ENCODE data around the gene ANK2.

DNA sequence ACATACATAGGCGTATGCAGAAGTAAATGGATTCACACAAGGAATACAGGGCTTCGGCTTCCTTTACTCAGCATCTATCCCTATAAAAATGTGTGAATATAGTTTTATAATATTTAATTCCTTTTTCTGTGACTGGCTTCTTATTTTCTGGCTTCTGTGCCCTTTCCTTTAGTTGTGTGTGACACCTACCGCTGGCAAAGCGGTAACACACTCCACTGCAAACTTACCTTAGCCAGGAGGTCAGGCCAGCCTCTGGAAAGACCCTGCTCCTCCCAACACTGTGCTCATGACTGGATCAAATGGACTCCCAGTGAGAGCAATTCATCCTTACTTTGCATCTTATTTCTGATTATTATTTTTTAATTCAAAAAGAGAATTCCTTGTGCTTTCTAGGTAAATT lies 244.2 kb downstream of the ANK2 start:
- TF ChIP-seq CTCF (conservative IDR thresholded peaks at IDR 0.05; ENCODE audit: low read depth in 2 of 2), result peak; percentile 25 to 49; a peak in 2 of 4 replicates
- TF ChIP-seq CREB1 (CRISPR knock-in tag; IDR thresholded peaks at IDR 0.05; ENCODE audit: low read depth), result no peak
- no peak for TF ChIP-seq REST (IDR thresholded peaks at IDR 0.05; ENCODE audit: unreplicated experiment)
- TF ChIP-seq POLR2AphosphoS5 (IDR thresholded peaks at IDR 0.05; ENCODE audit: low read depth), result no peak
- no peak for TF ChIP-seq JUNB (IDR thresholded peaks at IDR 0.05; ENCODE audit: unreplicated experiment)
- TF ChIP-seq EZH2phosphoT487 (IDR thresholded peaks at IDR 0.05; ENCODE audit: unreplicated experiment), result no peak
- TF ChIP-seq EZH2 (IDR thresholded peaks at IDR 0.05; ENCODE audit: low read depth, unreplicated experiment), result no peak
